SU-DHL-6 (cell line): Measurements from ENCODE around the gene ANO2.

Experiments used
- EZH2phosphoT487 ChIP-seq: fragments of 200-600 bp; sonication (generic), shearing (Covaris generic); conservative IDR thresholded peaks from 2 replicates; pipeline ENCODE4 v1.6.1; 2018; ENCODE audit warnings: mild to moderate bottlenecking, antibody characterized with exemption, low read length, moderate library complexity, mixed read lengths
- TF ChIP-seq, protein P1 (sequence below): fragments of 200-600 bp; sonication (generic); IDR thresholded peaks from one replicate; pipeline ENCODE4 v1.5.1; 2017; ENCODE audit warnings: antibody characterized with exemption, mild to moderate bottlenecking, low read length, moderate library complexity; ENCODE audit not compliant: insufficient read depth, poor library complexity, severe bottlenecking

DNA sequence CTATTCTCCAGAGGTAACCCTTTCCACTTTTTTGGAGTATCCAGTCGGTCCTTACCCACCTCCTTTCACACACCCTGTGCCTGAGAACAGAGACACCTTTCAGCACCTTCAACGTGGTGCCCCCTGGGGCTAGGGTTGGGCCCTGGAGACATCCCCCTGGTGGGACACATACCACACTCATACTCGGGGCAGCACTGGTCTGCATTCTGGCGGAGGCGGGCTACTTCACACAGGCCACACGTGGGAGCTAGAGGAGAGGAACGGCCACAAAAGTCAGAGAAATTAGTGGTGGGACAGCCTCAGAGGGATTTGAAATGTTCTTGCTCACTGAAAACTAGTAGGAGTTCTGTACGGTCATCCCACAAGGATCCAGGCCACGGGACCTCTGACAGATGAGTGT lies 39.8 kb upstream of the ANO2 start:
- TF ChIP-seq, protein P1, sequence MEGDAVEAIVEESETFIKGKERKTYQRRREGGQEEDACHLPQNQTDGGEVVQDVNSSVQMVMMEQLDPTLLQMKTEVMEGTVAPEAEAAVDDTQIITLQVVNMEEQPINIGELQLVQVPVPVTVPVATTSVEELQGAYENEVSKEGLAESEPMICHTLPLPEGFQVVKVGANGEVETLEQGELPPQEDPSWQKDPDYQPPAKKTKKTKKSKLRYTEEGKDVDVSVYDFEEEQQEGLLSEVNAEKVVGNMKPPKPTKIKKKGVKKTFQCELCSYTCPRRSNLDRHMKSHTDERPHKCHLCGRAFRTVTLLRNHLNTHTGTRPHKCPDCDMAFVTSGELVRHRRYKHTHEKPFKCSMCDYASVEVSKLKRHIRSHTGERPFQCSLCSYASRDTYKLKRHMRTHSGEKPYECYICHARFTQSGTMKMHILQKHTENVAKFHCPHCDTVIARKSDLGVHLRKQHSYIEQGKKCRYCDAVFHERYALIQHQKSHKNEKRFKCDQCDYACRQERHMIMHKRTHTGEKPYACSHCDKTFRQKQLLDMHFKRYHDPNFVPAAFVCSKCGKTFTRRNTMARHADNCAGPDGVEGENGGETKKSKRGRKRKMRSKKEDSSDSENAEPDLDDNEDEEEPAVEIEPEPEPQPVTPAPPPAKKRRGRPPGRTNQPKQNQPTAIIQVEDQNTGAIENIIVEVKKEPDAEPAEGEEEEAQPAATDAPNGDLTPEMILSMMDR: no peak
- TF ChIP-seq EZH2phosphoT487: no peak
